Prostate gland (tissue), 2 donors: Measurements from ENCODE around the gene PHLPP1. TPM values are rescaled to one million over a fixed set of nuclear protein-coding genes. Genes with fewer than 3 reads are reported as not detected.

Experiments used
- DNase-seq: peaks from one replicate; pipeline ENCODE4 v3.0.0-alpha.2; 2019; ENCODE audit warnings: low spot score
- H3K27ac ChIP-seq, 2 donors: fragments of 200-600 bp; sonication (generic); 2 replicates each; pipeline ENCODE4 v1.5.1; 2017 to 2019
- H3K27me3 ChIP-seq: fragments of 200-600 bp; sonication (generic); replicated peaks from 2 replicates; pipeline ENCODE4 v1.5.1; 2019; ENCODE audit not compliant: insufficient read depth
- H3K36me3 ChIP-seq, 2 donors: fragments of 200-600 bp; sonication (generic); 1 replicate in 1 of 2; 2 replicates in 1 of 2; pipeline versions ENCODE4 v1.5.1 to v1.8.1; 2017 to 2019
- H3K4me1 ChIP-seq: fragments of 200-600 bp; sonication (generic); replicated peaks from 2 replicates; pipeline ENCODE4 v1.5.1; 2019
- H3K4me3 ChIP-seq, 2 donors: fragments of 200-600 bp; sonication (generic); 2 replicates each; pipeline ENCODE4 v1.5.1; 2017 to 2019
- H3K9me3 ChIP-seq: fragments of 200-600 bp; sonication (generic); 2 replicates; pipeline ENCODE4 v1.5.1; 2017
- CTCF ChIP-seq, 4 experiments: fragments of 200-600 bp in 2 of 4; fragments of 450-650 bp in 2 of 4; sonication (generic) in 2 of 4; IDR thresholded peaks; 1 replicate in 3 of 4; 2 replicates in 1 of 4; pipeline ENCODE4 v1.5.1; 2016 to 2019; ENCODE audit warnings: antibody characterized with exemption in 4 of 4, mild to moderate bottlenecking in 2 of 4, moderate library complexity in 2 of 4
- POLR2A ChIP-seq: fragments of 450-650 bp; IDR thresholded peaks from one replicate; pipeline ENCODE4 v1.6.1; 2016; ENCODE audit warnings: antibody characterized with exemption, mild to moderate bottlenecking
- POLR2AphosphoS5 ChIP-seq: sonication (generic); formaldehyde crosslinking; IDR thresholded peaks from one replicate; pipeline ENCODE4 v1.6.1; 2017; ENCODE audit warnings: antibody characterized with exemption
- WGBS: methylation state at CpG from one replicate; pipeline ENCODE4 v1.1.5; 2018; 5-methylcytosine and 5-hydroxymethylcytosine counted together
- intact Hi-C: fragments of 100-400 bp; cut with DNase I; formaldehyde crosslinking; loops from one replicate; pipeline ENCODE4 v1.14.2; 2022
- total RNA-seq, 2 donors: library from RNA; depleted of rRNA; stranded (reverse); fragments of >200 nt; gene quantifications; one replicate each; pipeline ENCODE4 v1.1.0, GENCODE V29; 2016

Gene PHLPP1
- total RNA-seq, 2 donors from 2014 or later, result 16.8 to 44.1 TPM

GRCh38 chr18:62749389-62749788 lies 34.0 kb downstream of the PHLPP1 start:
- H3K4me3 ChIP-seq, result no peak overlapping the region
- no peak for TF ChIP-seq CTCF (IDR thresholded peaks at IDR 0.05)
- no peak for TF ChIP-seq POLR2AphosphoS5
- TF ChIP-seq POLR2A, result no peak
- H3K27me3 ChIP-seq, result no peaks in the 10 kb centered on the region
- no peak overlapping the region for H3K27ac ChIP-seq
- H3K36me3 ChIP-seq, result no peaks in the 10 kb centered on the region
- WGBS, result 93% methylated on average over 6 of the region's 6 CpGs
- H3K9me3 ChIP-seq, result no peaks in the 10 kb centered on the region
- DNase-seq, result no peak
- intact Hi-C loops, result no loop called here
- H3K4me1 ChIP-seq, result no peaks in the 10 kb centered on the region

GRCh38 chr18:62751341-62751821 lies 36.0 kb downstream of the PHLPP1 start:
- no peak for DNase-seq
- Histone ChIP-seq H3K36me3 (no peaks in the 10 kb centered on the region), H3K4me3 (no peak overlapping the region), H3K27ac (no peak overlapping the region), H3K9me3 (no peaks in the 10 kb centered on the region), H3K4me1 (no peaks in the 10 kb centered on the region), H3K27me3 (no peaks in the 10 kb centered on the region)
- WGBS, result 53% methylated on average over 3 of the region's 3 CpGs
- intact Hi-C loops, result no loop called here
- no peak for TF ChIP-seq CTCF (IDR thresholded peaks at IDR 0.05)
- TF ChIP-seq POLR2A, result no peak
- TF ChIP-seq POLR2AphosphoS5, result no peak

GRCh38 chr18:62751977-62752376 lies 36.6 kb downstream of the PHLPP1 start:
- H3K27me3 ChIP-seq, result no peaks in the 10 kb centered on the region
- H3K27ac ChIP-seq, result no peak overlapping the region
- TF ChIP-seq POLR2A, result no peak
- TF ChIP-seq POLR2AphosphoS5, result no peak
- no peak for TF ChIP-seq CTCF (IDR thresholded peaks at IDR 0.05)
- H3K4me3 ChIP-seq, result no peak overlapping the region
- no peaks in the 10 kb centered on the region for H3K4me1 ChIP-seq
- H3K9me3 ChIP-seq, result no peaks in the 10 kb centered on the region
- 81% methylated on average over 3 of the region's 3 CpGs for WGBS
- DNase-seq, result no peak
- intact Hi-C loops, result no loop called here
- no peaks in the 10 kb centered on the region for H3K36me3 ChIP-seq

- intact Hi-C loops, result no loop called here
- TF ChIP-seq POLR2A (no peak), CTCF (IDR thresholded peaks at IDR 0.05) (no peak), POLR2AphosphoS5 (no peak)
- Histone ChIP-seq H3K36me3 (no peaks in the 10 kb centered on the region), H3K9me3 (no peaks in the 10 kb centered on the region), H3K27ac (no peak overlapping the region), H3K4me1 (no peaks in the 10 kb centered on the region), H3K4me3 (no peak overlapping the region), H3K27me3 (no peaks in the 10 kb centered on the region)
- DNase-seq, result peak; percentile 10
Observed at GRCh38 chr18:62754026-62754425, 38.7 kb downstream of the PHLPP1 start.

GRCh38 chr18:62755454-62755853 lies 40.1 kb downstream of the PHLPP1 start:
- DNase-seq, result no peak
- no peak for TF ChIP-seq POLR2A
- TF ChIP-seq POLR2AphosphoS5, result no peak
- TF ChIP-seq CTCF (IDR thresholded peaks at IDR 0.05), result no peak
- H3K9me3 ChIP-seq, result no peaks in the 10 kb centered on the region
- no peak overlapping the region for H3K27ac ChIP-seq
- no peak overlapping the region for H3K4me3 ChIP-seq
- H3K4me1 ChIP-seq, result no peaks in the 10 kb centered on the region
- no peaks in the 10 kb centered on the region for H3K36me3 ChIP-seq
- 100% methylated on average over 1 of the region's 1 CpG for WGBS
- intact Hi-C loops, result no loop called here
- H3K27me3 ChIP-seq, result no peaks in the 10 kb centered on the region
